BLaER1 treated with 17β-estradiol and CSF1 and Interleukin-3, amounts not matched to agents 10 nM and 100 nM (cell line): ENCODE measurements around the gene VEGFD.

ENCODE experiments used
- H3K27ac ChIP-seq, 11 experiments: shearing (Covaris generic); formaldehyde crosslinking; 2 replicates each; pipeline ENCODE4 v1.8.1; 2022
- H3K27me3 ChIP-seq, 11 experiments: shearing (Covaris generic); formaldehyde crosslinking; 2 replicates each; pipeline ENCODE4 v1.8.1; 2022
- H3K36me3 ChIP-seq, 11 experiments: shearing (Covaris generic); formaldehyde crosslinking; 2 replicates each; pipeline ENCODE4 v1.8.1; 2022
- H3K4me1 ChIP-seq, 10 experiments: shearing (Covaris generic); formaldehyde crosslinking; 2 replicates each; pipeline ENCODE4 v1.8.1; 2022
- H3K4me2 ChIP-seq, 11 experiments: shearing (Covaris generic); formaldehyde crosslinking; 2 replicates each; pipeline ENCODE4 v1.8.1; 2022
- H3K4me3 ChIP-seq, 10 experiments: shearing (Covaris generic); formaldehyde crosslinking; 2 replicates each; pipeline ENCODE4 v1.8.1; 2022
- H3K9ac ChIP-seq, 11 experiments: shearing (Covaris generic); formaldehyde crosslinking; 2 replicates each; pipeline ENCODE4 v1.8.1; 2022
- H3K9me3 ChIP-seq, 11 experiments: shearing (Covaris generic); formaldehyde crosslinking; replicated peaks in 1 of 11; 2 replicates each; pipeline ENCODE4 v1.8.1; 2022
- H4K20me1 ChIP-seq, 11 experiments: shearing (Covaris generic); formaldehyde crosslinking; 2 replicates each; pipeline ENCODE4 v1.8.1; 2022
- Cebpa-rat ChIP-seq, 11 experiments: shearing (Covaris generic); IDR thresholded peaks; 2 replicates each; pipeline ENCODE4 v1.8.1; 2022

The VEGFD gene, protein sequence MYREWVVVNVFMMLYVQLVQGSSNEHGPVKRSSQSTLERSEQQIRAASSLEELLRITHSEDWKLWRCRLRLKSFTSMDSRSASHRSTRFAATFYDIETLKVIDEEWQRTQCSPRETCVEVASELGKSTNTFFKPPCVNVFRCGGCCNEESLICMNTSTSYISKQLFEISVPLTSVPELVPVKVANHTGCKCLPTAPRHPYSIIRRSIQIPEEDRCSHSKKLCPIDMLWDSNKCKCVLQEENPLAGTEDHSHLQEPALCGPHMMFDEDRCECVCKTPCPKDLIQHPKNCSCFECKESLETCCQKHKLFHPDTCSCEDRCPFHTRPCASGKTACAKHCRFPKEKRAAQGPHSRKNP

GRCh38 chrX:15384304-15384703 lies at the start of gene VEGFD:
VEGFD (minus strand) TSS chrX:15384413; CDS start chrX:15383946, 467 bp downstream.
- no peak within 1 kb of the TSS for H3K4me3 ChIP-seq
- H3K9ac ChIP-seq, result no peak within 1 kb of the TSS
- H3K36me3 ChIP-seq, result no peaks in the 10 kb centered on the region
- H3K27ac ChIP-seq, result no peak within 1 kb of the TSS
- no peak within 1 kb of the TSS for H3K4me2 ChIP-seq
- peaks cover 0 to 11% (median 0%) of the 10 kb centered on the region in 11 experiments; a peak in 2 of 22 replicates for H4K20me1 ChIP-seq
- H3K27me3 ChIP-seq, result peaks cover 96 to 100% (median 100%) of the 10 kb centered on the region in 11 experiments
- no peaks in the 10 kb centered on the region for H3K4me1 ChIP-seq
- TF ChIP-seq Cebpa-rat (IDR thresholded peaks at IDR 0.05), result no peak
- no peaks in the 10 kb centered on the region for H3K9me3 ChIP-seq

DNA sequence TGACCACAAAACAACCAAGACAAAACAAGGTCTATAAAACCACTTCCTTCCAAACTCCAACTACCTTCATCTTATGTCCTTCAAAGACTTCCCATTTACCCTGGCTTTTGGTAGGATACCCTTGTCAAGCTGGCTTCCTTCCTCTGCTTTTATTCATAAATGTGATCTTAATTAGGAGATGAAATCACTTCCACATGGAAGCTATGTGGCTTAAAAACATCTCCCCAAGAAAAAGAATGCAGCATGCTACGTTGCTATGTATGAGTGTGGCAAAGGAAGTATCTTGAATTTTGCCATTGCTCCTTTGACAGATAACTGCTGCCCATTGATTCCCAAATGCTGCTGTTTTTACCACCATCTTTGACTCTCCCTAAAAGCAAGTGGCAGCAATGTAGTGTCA lies 46.4 kb upstream of the VEGFD start:
- peaks cover 0 to 4% (median 0%) of the 10 kb centered on the region in 11 experiments; a peak in 1 of 22 replicates for H3K9me3 ChIP-seq
- H3K4me3 ChIP-seq, result no peak overlapping the region
- TF ChIP-seq Cebpa-rat (IDR thresholded peaks at IDR 0.05), result no peak
- H3K27me3 ChIP-seq, result peaks cover 83 to 100% (median 94%) of the 10 kb centered on the region in 11 experiments
- H3K9ac ChIP-seq, result no peak overlapping the region
- 0 out of 22 replicates have a peak overlapping the region, but pooled peaks of 1 of the 11 experiments have one; percentile 5 for H3K4me2 ChIP-seq
- H4K20me1 ChIP-seq, result no peaks in the 10 kb centered on the region
- peaks cover 0 to 5% (median 0%) of the 10 kb centered on the region in 10 experiments; a peak in 1 of 20 replicates for H3K4me1 ChIP-seq
- H3K36me3 ChIP-seq, result no peaks in the 10 kb centered on the region
- no peak overlapping the region for H3K27ac ChIP-seq

DNA sequence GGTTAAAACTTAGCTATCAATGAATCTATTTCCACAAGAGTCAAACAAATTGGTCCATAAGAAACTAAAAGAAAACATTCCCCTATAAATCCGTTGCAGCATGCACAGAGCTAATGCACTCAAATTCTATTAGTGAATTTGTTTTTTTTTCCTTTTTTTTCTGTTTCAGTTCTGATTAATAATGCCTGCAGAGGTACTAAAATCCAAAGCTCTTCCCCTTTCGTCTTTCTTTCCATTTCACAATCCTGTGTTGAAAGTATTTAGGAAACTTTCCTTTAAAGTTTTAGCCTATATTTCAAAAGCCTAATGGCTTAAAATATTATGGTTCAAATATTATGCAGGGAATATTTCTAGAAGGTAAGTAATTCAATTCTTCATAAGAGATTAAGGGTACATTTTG lies 45.9 kb upstream of the VEGFD start:
- Histone ChIP-seq H3K27ac (no peak overlapping the region), H3K4me3 (no peak overlapping the region), H4K20me1 (no peaks in the 10 kb centered on the region), H3K9ac (no peak overlapping the region), H3K4me2 (0 out of 22 replicates have a peak overlapping the region, but pooled peaks of 1 of the 11 experiments have one; percentile 5), H3K36me3 (no peaks in the 10 kb centered on the region), H3K9me3 (no peaks in the 10 kb centered on the region; a peak in 1 of 22 replicates), H3K27me3 (peaks cover 83 to 100% (median 94%) of the 10 kb centered on the region in 11 experiments), H3K4me1 (peaks cover 0 to 5% (median 0%) of the 10 kb centered on the region in 10 experiments; a peak in 1 of 20 replicates)
- TF ChIP-seq Cebpa-rat (IDR thresholded peaks at IDR 0.05), result no peak

DNA sequence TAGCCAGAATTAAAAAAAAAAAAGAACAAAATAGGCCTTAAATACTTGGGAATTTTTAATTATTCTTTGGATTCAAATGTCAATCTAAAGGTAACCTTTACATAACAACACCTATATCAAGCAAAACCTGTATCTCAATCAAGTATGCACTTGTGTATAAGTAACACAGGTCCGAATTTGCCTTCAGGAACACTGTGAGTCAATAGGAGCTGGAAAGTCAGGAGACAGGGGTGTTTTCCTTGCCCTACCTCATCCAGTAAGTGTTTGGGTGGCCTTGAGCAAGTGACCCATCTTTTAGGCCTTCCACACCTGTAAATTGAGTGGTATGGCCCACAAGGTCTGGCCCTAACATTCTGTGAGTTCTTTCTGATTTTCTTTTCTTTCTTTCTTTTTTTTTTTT lies 40.8 kb upstream of the VEGFD start:
- Histone ChIP-seq H4K20me1 (no peaks in the 10 kb centered on the region; a peak in 1 of 22 replicates), H3K27ac (no peak overlapping the region), H3K9me3 (peaks cover 0 to 16% (median 4%) of the 10 kb centered on the region in 11 experiments; a peak in 8 of 22 replicates), H3K36me3 (no peaks in the 10 kb centered on the region), H3K9ac (no peak overlapping the region), H3K4me1 (peaks cover 0 to under 1% (median 0%) of the 10 kb centered on the region in 10 experiments; a peak in 1 of 20 replicates), H3K27me3 (peaks cover 85 to 100% (median 94%) of the 10 kb centered on the region in 11 experiments), H3K4me2 (no peak overlapping the region), H3K4me3 (no peak overlapping the region)
- TF ChIP-seq Cebpa-rat (IDR thresholded peaks at IDR 0.05), result no peak

DNA sequence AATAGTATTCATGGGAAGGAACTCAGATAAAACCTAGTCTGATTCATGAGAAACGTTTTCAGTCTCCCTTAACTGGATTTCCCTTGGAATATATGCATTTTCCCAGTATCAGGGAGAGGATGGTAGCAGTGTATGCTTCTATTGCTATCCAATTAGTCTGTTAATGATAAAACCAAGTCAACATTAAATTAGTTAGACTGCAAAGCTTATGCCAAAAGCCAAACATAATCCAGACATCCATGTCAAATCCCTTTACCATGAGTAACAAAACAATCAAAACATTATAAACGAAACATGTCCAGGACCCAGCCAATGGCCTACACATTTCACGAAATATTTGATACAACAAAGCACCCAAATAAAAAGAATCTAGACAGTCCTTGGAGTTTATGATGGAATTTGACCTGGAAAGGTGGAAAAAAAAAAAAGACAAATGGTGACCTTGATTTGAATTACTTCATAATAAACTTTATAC lies 34.5 kb upstream of the VEGFD start:
- Histone ChIP-seq H4K20me1 (no peaks in the 10 kb centered on the region; a peak in 1 of 22 replicates), H3K9ac (no peak overlapping the region), H3K36me3 (no peaks in the 10 kb centered on the region), H3K9me3 (peaks cover 9 to 47% (median 15%) of the 10 kb centered on the region in 11 experiments; a peak in 17 of 22 replicates), H3K27ac (no peak overlapping the region), H3K4me2 (no peak overlapping the region), H3K4me3 (no peak overlapping the region), H3K4me1 (no peaks in the 10 kb centered on the region), H3K27me3 (peaks cover 92 to 100% (median 97%) of the 10 kb centered on the region in 11 experiments)
- no peak for TF ChIP-seq Cebpa-rat (IDR thresholded peaks at IDR 0.05)

DNA sequence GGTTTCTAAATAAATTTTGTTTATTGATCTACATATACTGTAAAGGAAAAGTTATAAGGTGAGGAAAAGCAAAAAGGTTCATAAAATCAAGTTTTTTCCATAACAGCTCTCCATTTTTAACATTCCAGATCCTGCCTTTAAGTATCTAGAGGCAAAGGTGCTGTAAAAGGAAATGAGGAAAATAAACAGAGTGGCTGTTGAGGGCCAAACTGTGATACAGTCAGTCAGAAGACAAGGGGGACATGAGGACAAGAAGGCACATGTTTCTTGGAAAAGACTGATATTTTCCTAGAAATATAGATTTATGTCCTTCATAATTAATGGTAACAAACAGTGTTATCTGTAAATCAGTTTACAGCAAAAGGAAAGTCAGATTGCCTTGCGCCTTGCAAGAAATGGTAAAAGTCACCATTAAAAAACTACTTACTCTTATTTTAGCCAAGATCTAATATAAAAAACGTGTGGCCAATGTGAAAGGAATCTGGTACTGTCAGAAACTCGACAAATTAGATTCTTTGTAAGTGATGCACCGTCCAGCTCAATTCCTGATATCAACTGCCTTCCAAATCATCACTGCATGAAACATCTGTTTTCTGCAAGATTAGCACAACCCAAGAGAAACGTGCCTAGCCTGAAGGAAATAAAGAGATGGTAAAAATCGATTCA lies 34.0 kb upstream of the VEGFD start:
- H3K9me3 ChIP-seq, result peaks cover 9 to 43% (median 15%) of the 10 kb centered on the region in 11 experiments; a peak in 17 of 22 replicates
- H4K20me1 ChIP-seq, result no peaks in the 10 kb centered on the region; a peak in 1 of 22 replicates
- TF ChIP-seq Cebpa-rat (IDR thresholded peaks at IDR 0.05), result no peak
- H3K36me3 ChIP-seq, result no peaks in the 10 kb centered on the region
- H3K9ac ChIP-seq, result no peak overlapping the region
- no peaks in the 10 kb centered on the region for H3K4me1 ChIP-seq
- peaks cover 92 to 100% (median 97%) of the 10 kb centered on the region in 11 experiments for H3K27me3 ChIP-seq
- H3K4me2 ChIP-seq, result no peak overlapping the region
- no peak overlapping the region for H3K4me3 ChIP-seq
- H3K27ac ChIP-seq, result no peak overlapping the region

- Histone ChIP-seq H3K9me3 (peaks cover 6 to 30% (median 13%) of the 10 kb centered on the region in 11 experiments; a peak in 16 of 22 replicates), H3K4me1 (no peaks in the 10 kb centered on the region), H3K4me3 (no peak overlapping the region), H3K4me2 (no peak overlapping the region), H3K9ac (no peak overlapping the region), H3K36me3 (no peaks in the 10 kb centered on the region), H3K27me3 (peaks cover 95 to 100% (median 98%) of the 10 kb centered on the region in 11 experiments), H4K20me1 (no peaks in the 10 kb centered on the region), H3K27ac (no peak overlapping the region)
- TF ChIP-seq Cebpa-rat (IDR thresholded peaks at IDR 0.05), result no peak
Observed at GRCh38 chrX:15416133-15416993, 32.1 kb upstream of the VEGFD start.

DNA sequence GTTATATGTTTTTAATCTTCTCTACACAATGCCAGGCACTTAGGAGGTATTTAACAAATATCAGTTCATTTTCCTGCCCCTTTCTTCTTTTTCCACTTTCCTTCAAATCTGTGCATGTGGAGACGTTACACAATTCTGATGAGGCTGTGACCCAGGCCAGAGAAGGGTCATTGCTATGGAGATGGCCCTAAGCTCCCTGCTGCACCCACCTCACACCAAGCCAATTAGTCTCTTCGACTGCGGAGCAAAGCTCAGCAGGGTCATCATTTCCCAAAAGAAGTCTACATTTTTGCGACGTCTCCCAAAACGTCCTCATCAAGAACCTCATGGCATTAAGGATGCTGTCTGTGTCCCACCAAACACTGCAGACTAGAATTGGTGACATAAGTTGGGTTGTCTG lies 28.9 kb upstream of the VEGFD start:
- H3K36me3 ChIP-seq, result no peaks in the 10 kb centered on the region
- no peak overlapping the region for H3K4me3 ChIP-seq
- H3K9ac ChIP-seq, result no peak overlapping the region
- peaks cover 95 to 100% (median 98%) of the 10 kb centered on the region in 11 experiments for H3K27me3 ChIP-seq
- no peak for TF ChIP-seq Cebpa-rat (IDR thresholded peaks at IDR 0.05)
- H3K9me3 ChIP-seq, result peaks cover 6 to 19% (median 13%) of the 10 kb centered on the region in 11 experiments; a peak in 16 of 22 replicates
- H3K27ac ChIP-seq, result no peak overlapping the region
- H4K20me1 ChIP-seq, result no peaks in the 10 kb centered on the region; a peak in 1 of 22 replicates
- no peaks in the 10 kb centered on the region for H3K4me1 ChIP-seq
- H3K4me2 ChIP-seq, result no peak overlapping the region
